Epithelial cell of esophagus (primary cell): ENCODE data around the gene DMBX1.
A peak's percentile ranks its signal among the peaks of the same experiment; 100 is the strongest.

Source experiments
- DNase-seq: peaks from one replicate; pipeline ENCODE4 v3.0.0; 2010; ENCODE audit warnings: low read depth
- H3K4me3 ChIP-seq: 2 replicates; pipeline ENCODE4 v1.5.1; 2011; ENCODE audit warnings: mild to moderate bottlenecking, low read length, control low read depth
- CTCF ChIP-seq: IDR thresholded peaks from 2 replicates; pipeline ENCODE4 v1.5.1; 2011; ENCODE audit warnings: low read depth, mild to moderate bottlenecking, low read length, control low read depth, inconsistent platforms; ENCODE audit not compliant: insufficient read depth; ENCODE audit errors: missing control alignments

Gene DMBX1

GRCh38 chr1:46520063-46520911 lies 30.7 kb downstream of the DMBX1 start:
- peak; percentile 77 for DNase-seq
- no peak for TF ChIP-seq CTCF
- H3K4me3 ChIP-seq = no peak overlapping the region

- TF ChIP-seq CTCF = no peak
- no peak overlapping the region for H3K4me3 ChIP-seq
- DNase-seq = no peak
Observed at GRCh38 chr1:46521414-46521813, 31.8 kb downstream of the DMBX1 start.

- TF ChIP-seq CTCF = no peak
- no peak overlapping the region for H3K4me3 ChIP-seq
- peak; percentile 76 for DNase-seq
Observed at GRCh38 chr1:46522184-46522968, 32.7 kb downstream of the DMBX1 start.

GRCh38 chr1:46522969-46523320 lies 33.3 kb downstream of the DMBX1 start:
- TF ChIP-seq CTCF = no peak
- peak; percentile 45 for DNase-seq
- H3K4me3 ChIP-seq = no peak overlapping the region

GRCh38 chr1:46523496-46524353 lies 34.1 kb downstream of the DMBX1 start:
- no peak for TF ChIP-seq CTCF
- H3K4me3 ChIP-seq = no peak overlapping the region
- peak; percentile 78 for DNase-seq

GRCh38 chr1:46524843-46525242 lies 35.2 kb downstream of the DMBX1 start:
- H3K4me3 ChIP-seq = no peak overlapping the region
- no peak for DNase-seq
- TF ChIP-seq CTCF = no peak
